Measurements from ENCODE around the gene CDC14B. TPM values are rescaled to one million over a fixed set of nuclear protein-coding genes. Genes with fewer than 3 reads are reported as not detected.

The CDC14B gene
- total RNA-seq, 1 experiment from 2014 or later = 28.4 TPM

DNA sequence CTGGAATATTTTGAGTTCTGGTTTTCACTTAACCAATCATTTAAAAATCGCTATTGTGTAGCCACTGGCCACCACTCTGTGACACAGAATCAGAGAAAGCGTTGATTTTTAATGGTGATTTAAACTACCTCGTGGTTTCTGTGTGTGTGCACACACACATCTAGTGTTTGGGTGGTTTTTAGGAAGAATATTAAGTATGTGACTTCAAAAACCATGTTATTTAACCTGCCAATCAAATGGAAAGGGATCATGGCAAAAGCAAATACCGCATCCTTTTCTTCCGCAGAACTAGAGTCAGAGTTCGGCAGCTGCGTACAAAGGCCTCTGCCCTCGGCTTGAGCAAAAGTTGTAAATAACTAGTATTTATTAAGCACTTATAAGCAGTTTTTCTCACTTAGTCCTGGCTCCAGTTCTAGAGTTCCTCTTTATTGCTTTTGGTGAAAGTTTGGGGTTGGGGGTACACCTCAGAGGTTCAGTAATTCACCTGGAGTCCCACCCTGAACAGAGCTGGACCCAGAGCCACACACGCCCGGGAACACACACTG lies 129.0 kb downstream of the CDC14B start:
- Mint-ChIP-seq H3K27ac (peak overlapping the region in 1 of 3 experiments; percentile 14; a peak in 2 of 7 replicates), H3K4me1 (peaks cover 6 to 9% of the 10 kb centered on the region in 2 experiments; a peak in 3 of 4 replicates)

More for the DNA sequence above, 129.0 kb downstream of the CDC14B start:
- Histone ChIP-seq H4K8ac (replicated peaks; ENCODE audit: insufficient read length, low read depth, low read length) (no peak overlapping the region), H3K79me2 (ENCODE audit: insufficient read depth, low read length) (no peaks in the 10 kb centered on the region), H3K27me3 (ENCODE audit: insufficient read depth, low read length) (no peaks in the 10 kb centered on the region), H2BK120ac (ENCODE audit: low read depth, low read length, poor library complexity, severe bottlenecking) (no peak overlapping the region), H2AFZ (ENCODE audit: low read length) (no peak overlapping the region), H2BK15ac (ENCODE audit: low read depth, low read length) (no peak overlapping the region), H2BK20ac (ENCODE audit: low read depth, low read length, poor library complexity, severe bottlenecking) (no peak overlapping the region), H3K18ac (ENCODE audit: insufficient read length, low read depth, low read length) (no peak overlapping the region), H2AK5ac (ENCODE audit: insufficient read length, low read length) (no peak overlapping the region), H4K91ac (ENCODE audit: insufficient read length, low read depth, low read length) (no peak overlapping the region), H3T11ph (ENCODE audit: low read length) (no peak overlapping the region), H4K5ac (ENCODE audit: insufficient read length, low read depth, low read length) (no peak overlapping the region), H3K79me1 (ENCODE audit: insufficient read depth, low read depth, low read length, poor library complexity, severe bottlenecking) (no peaks in the 10 kb centered on the region), H3K56ac (ENCODE audit: insufficient read length, low read depth, low read length) (no peak overlapping the region), H3K27ac (ENCODE audit: insufficient read length, low read depth, low read length) (no peak overlapping the region), H4K20me1 (ENCODE audit: control insufficient read depth, insufficient read depth, insufficient read length) (no peaks in the 10 kb centered on the region), H2BK5ac (ENCODE audit: insufficient read length, low read length) (no peak overlapping the region), H3K4ac (ENCODE audit: low read depth, low read length) (no peak overlapping the region), H3K9me3 (ENCODE audit: control insufficient read depth, low read depth, low read length) (no peaks in the 10 kb centered on the region), H3K23ac (ENCODE audit: insufficient read length, low read depth, low read length) (no peak overlapping the region), H3K4me2 (ENCODE audit: insufficient read depth, insufficient read length, low read length) (no peak overlapping the region), H3K9ac (ENCODE audit: extremely low read depth, insufficient read length, low read length) (no peak overlapping the region), H3K23me2 (ENCODE audit: insufficient read length, low read depth, low read length, poor library complexity, severe bottlenecking) (no peaks in the 10 kb centered on the region), H3K14ac (ENCODE audit: insufficient read depth, low read length) (no peak overlapping the region), H3K4me1 (ENCODE audit: insufficient read depth, low read length) (peaks cover 4% of the 10 kb centered on the region; the same call in 1 of the 2 replicates), H2BK12ac (ENCODE audit: insufficient read length, low read depth, low read length) (no peak overlapping the region)
- no peaks in the 10 kb centered on the region for H3K9me3 Mint-ChIP-seq
- peaks cover 5 to 49% (median 35%) of the 10 kb centered on the region in 3 experiments for H3K36me3 Mint-ChIP-seq (ENCODE audit: insufficient read depth in 1 of 3, low read depth in 3 of 3)
- DNase-seq = no peak
- no peaks in the 10 kb centered on the region for H3K27me3 Mint-ChIP-seq (ENCODE audit: low read depth)
- no CpG with 5 or more reads among the region's 10 CpGs for WGBS (ENCODE audit: extremely low coverage, insufficient read length, low lambda C conversion rate)
- no peak overlapping the region for H3K4me3 Mint-ChIP-seq
- TF ChIP-seq, protein P1, sequence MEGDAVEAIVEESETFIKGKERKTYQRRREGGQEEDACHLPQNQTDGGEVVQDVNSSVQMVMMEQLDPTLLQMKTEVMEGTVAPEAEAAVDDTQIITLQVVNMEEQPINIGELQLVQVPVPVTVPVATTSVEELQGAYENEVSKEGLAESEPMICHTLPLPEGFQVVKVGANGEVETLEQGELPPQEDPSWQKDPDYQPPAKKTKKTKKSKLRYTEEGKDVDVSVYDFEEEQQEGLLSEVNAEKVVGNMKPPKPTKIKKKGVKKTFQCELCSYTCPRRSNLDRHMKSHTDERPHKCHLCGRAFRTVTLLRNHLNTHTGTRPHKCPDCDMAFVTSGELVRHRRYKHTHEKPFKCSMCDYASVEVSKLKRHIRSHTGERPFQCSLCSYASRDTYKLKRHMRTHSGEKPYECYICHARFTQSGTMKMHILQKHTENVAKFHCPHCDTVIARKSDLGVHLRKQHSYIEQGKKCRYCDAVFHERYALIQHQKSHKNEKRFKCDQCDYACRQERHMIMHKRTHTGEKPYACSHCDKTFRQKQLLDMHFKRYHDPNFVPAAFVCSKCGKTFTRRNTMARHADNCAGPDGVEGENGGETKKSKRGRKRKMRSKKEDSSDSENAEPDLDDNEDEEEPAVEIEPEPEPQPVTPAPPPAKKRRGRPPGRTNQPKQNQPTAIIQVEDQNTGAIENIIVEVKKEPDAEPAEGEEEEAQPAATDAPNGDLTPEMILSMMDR (conservative IDR thresholded peaks at IDR 0.05) = no peak
